Effector CD4-positive, alpha-beta T cell (primary cell): Measurements from ENCODE around the gene PYM1.
A peak's percentile ranks its signal among the peaks of the same experiment; 100 is the strongest.
"Not testable (repeated sequence)": the region's sequence is repeated elsewhere in the genome, so short reads cannot be mapped to it uniquely, and the experiment has no call there.

Experiments used
- DNase-seq: peaks from one replicate; pipeline ENCODE4 v3.0.0-alpha.2; 2020

Gene PYM1

GRCh38 chr12:55938826-55939501 lies 11.3 kb upstream of the PYM1 start:
- DNase-seq = no peak

DNA sequence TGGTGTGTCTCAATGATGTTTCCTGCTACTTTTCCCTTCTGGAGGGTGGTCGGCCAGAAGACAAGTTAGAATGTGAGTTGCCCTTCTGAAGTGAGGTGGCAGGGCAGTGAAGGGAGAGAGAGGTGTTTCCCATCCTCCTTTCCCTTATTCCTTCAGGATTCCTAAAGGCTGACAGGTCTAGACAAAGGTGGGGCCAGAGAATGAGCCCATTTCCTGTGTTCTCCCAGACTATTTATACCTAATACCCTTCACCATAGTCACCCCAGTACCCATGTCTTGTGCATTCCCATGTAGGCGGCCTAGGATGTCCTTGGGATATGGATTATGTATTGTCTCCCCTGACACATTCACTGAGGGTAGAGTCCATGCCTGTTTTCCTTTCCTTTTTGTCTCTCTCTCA lies 10.3 kb upstream of the PYM1 start:
- DNase-seq = no peak

- DNase-seq = no peak
These were observed 8.1 kb upstream of the PYM1 start for GRCh38 chr12:55935738-55936151.

DNA sequence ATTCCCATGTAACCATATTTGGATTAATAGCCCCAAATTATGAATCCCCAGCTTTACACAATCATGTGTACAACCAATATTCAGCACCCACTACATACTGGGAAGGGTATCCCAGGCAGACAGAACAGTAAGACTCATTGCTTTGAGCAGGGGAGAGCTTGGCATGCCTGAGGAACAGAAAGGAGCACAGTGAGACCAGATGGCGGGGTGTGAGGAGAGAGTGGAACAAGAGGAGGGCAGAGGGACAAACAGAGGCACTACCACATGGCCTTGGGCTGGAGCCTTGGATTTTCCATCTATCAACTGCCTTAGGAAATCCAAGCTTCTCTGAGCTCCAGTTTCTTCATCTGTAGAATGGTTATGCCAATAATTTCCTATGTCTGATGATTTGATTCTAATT lies 7.1 kb upstream of the PYM1 start:
- no peak for DNase-seq

GRCh38 chr12:55933799-55934742 lies 6.4 kb upstream of the PYM1 start:
- DNase-seq = no peak

DNA sequence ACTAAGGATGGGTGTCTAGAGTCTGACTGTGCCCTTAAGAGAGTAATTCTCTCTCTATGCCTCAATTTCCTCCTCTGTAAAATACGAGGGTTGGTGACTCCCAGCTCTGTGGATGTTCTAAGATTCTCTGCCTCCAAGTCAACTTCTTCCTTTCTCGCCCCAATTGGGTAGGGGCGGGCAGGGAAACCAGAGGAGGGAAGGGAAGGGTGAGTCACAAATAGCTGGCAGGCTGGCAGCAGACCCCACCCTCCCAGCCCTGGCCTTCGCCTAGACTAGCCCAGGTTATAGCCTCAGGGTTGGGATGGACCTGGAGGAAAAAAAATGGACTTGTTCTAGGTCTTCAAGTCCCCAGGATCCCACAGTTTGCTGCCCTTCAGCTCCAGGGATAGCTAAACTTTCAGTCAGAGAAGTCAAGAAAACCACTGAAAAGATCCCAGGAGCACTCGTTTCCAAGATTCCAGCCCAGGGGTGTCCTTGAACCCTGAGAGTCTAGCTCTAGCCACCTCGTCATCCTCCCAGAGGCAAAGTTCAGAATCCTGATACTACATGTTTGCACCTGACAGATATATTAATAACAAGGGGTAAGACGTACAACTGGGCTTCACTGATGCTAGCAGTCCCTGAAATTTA lies 5.6 kb upstream of the PYM1 start:
- no peak for DNase-seq

- no peak for DNase-seq
These were observed 4.8 kb upstream of the PYM1 start for GRCh38 chr12:55932551-55932910.

- DNase-seq = no peak
These were observed 4.3 kb upstream of the PYM1 start for GRCh38 chr12:55931780-55932550.

DNA sequence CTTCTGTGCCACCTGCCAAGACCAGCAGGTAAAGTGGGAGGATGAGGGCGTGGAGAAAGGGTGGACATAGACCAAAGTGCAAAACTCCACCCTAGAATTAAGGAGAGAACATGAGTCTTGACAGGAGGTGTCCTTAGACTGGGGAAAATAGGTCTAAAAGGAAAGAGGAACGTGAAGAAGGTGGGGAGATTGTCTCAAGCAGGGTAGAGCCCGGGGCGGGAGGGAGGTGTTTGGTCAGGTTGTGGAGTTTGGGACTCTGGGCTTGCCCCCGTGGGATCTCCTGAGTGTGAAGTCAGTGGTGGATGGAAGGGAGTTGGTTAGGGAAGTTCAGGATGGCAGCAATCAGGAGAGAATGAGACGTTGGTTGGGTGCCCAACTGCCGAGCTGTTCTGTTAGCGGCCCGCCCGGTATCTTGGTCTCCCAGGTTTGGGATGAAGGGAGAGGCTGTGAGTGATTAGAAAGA lies 3.7 kb upstream of the PYM1 start:
- DNase-seq = no peak

DNA sequence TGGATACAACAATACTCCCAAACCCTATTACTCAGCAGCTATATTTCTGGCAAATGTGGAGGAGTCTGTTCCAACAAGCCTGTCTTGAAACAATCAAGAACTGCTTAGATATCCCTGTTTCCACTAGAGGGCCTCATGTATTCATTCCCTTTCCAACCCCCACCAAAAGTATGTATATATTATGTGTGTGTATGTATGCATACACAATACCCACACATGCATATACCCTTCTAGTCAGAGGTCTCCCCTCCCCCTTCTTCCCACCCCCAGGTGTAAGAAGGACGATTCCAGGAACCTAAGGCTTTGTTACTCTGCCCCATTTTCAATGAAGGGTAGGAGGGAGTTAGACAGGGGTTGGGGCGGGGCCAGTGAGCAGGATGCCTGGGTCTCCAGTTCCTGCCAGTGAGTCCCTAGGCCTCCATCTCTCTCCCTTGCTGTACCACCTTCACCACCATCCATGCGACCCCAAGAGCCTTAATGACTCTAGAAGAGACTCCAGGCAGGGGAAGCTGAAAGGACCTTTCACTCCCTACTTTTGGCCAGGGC lies 3.1 kb upstream of the PYM1 start, which contains the start of gene DGKA:
DGKA (plus strand) TSS at position 392 of the 546 bp plus-strand sequence. CDS start 5,342 bp downstream, outside the sequence.
- peak; percentile 56 for DNase-seq

DNA sequence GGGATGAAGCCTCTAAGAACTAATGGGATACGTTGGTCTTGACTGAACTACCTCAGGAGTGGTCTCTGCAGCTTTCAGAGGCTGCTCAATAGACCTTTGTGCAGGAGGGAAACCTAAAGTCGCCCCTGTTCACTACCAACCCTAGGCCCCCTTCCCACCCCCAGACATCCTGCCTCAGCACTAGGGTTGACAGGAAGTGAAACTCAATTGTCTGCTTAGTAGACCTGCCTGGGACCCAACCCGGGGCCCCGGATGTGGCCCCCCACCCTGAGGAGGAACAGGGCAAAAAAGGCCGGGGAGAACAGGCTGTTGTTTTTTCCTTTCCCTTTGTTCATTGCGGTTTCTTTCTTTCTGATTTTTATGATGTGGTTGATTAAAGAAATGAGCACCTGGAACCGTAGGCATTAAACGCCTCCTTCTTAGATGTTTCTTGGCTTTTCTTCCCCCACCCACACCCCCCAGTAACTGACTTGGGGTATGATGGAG lies 1.7 kb upstream of the PYM1 start:
- DNase-seq = peak; percentile 83

DNA sequence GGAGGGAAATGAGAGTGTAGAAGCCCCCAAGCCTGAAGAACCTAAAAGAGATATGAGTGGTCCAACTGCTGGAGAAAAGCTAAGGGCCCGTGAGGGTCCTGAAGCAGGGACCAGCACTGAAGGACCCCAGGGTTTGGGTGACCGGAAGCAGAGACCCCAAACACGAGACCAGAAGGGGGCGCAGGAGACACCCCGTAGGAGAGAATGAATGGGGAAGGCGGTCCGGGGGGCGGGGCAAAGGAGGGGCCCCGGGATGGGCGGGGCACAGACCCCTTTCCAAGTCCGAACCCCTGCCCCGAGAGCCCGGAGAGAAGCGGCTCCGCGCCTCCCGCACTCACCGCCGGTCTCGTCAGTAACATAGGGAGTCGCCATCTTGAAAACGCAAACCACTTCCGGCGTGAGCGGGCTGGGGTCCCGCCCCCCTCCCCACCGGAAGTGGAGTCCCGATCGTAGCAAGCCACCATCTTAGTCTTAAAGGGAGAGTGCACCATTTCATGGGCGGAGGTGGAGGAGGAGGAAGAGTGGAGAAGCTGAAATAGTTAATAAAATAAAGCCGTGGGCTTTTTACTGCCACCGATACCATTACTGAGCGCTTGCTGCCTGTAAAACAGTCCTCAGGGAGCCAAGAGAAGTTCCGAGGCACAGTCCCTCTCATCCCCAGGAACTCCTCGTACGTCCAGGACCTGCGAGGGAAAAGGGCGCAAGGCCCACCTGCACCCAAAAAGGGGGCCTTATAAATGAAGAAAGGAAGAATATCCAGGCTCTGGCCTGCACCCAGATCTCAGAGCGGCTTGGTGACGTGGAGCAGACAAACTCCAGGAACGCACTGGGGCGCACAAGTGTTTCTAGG lies 731 bp downstream of the PYM1 start:
- DNase-seq = peak; percentile 84

DNA sequence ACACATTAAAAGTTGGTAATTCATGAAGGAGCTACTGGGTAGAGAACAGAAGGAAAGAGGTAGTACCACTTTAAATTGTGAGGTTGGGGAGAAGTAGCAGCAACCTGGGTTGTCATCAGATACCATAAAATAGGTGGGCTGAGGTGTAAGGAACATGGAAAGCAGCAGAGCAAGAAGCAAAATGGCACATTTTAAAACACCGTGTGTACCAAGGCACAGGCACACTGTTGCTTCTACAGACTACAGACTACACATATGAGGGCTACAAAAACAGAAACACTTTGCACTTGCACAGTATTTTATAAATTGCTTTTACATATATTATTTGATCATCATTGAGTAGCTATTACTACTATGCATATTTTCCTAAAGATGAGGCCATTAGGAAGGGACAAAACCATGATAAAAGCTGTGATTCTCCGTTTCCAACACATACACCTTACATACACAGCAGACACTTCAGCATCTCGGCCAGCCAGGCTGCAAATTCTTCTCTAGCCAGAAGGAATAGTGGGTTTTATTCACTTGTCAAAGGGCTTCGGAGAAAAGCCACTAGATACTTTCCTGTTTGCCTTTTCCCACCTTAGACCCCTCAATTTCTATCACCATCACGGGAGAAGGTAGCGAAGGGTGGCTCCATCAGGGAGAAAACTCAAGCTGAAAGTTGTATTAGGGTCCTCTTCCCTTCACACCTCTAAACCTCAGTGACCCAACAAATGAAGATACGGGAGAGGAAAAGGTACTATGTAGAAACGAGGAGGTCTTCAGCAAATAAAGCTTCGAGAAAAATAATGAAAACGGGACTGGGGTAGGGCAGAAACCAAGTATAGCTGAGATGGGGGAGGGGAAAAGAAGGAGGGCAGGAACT lies 1.6 kb downstream of the PYM1 start:
- no peak for DNase-seq

DNA sequence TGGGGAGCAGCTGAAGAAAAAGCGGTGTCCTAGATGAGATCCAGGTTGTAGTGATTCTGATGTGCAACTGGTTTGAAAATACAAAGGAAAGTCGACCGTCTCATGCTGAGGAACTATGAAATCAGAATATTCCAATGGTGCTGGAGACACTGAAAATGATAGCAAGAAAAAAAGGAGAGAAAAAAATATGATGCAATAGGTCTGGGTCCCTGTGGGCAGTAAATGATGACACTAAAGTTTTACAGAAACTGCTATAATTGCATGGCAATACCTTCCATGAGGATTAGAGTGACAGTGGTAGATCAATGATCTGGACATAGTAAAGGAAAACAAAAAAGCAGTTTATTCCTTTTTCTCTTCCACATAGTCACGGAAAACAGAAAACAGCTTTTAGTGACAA lies 2.3 kb downstream of the PYM1 start:
- DNase-seq = no peak

DNA sequence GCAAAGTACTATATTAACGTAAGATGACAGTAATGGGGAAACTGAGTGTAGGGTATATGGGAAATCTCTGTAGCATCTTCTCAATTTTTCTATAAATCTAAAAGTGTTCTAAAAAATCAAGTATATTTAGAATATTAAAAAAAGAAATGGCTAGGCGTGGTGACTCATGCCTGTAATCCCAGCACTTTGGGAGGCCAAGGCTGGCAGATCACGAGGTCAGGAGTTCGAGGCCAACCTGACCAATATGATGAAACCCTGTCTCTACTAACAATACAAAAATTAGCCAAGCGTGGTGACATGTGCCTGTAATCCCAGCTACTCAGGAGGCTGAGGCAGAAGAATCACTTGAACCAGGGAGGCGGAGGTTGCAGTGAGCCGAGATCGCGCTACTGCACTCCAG lies 4.0 kb downstream of the PYM1 start:
- not testable (repeated sequence) for DNase-seq

- DNase-seq = no peak
These were observed 5.6 kb downstream of the PYM1 start for GRCh38 chr12:55922126-55922525.

DNA sequence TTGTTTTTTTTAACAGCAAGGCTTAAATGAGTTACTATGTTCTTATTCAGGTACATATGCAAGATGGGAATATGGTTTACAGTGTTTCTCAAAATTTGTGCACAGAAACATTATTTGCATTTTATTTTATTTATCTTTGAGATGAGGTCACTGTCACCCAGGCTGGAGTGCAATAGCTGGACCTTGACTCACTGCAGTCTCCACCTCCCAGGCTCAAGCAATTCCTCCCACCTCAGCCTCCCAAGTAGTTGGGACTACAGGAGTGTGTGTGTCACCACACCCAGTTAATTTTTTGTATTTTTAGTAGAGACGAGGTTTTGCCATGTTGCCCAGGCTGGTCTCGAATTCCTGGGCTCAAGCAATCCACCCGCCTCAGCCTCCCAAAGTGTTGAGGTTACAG lies 8.7 kb downstream of the PYM1 start:
- not testable (repeated sequence) for DNase-seq

- no peak for DNase-seq
These were observed 12.2 kb downstream of the PYM1 start for GRCh38 chr12:55915482-55915859.

GRCh38 chr12:55912908-55913307 lies 14.8 kb downstream of the PYM1 start:
- DNase-seq = no peak

GRCh38 chr12:55909513-55909884 lies 18.2 kb downstream of the PYM1 start:
- DNase-seq = no peak
